Coronary artery (tissue), 2 donors: ENCODE measurements around the gene RNPEPL1.

Source experiments
- DNase-seq: peaks from one replicate; pipeline ENCODE4 v3.0.0-alpha.2; 2017; ENCODE audit warnings: low spot score
- H3K27ac ChIP-seq, 2 donors: fragments of 200-600 bp; sonication (generic); one replicate each; pipeline ENCODE4 v1.5.1; 2016 to 2019
- H3K4me3 ChIP-seq: fragments of 200-600 bp; sonication (generic); 2 replicates; pipeline ENCODE4 v1.5.1; 2016; ENCODE audit warnings: mild to moderate bottlenecking, moderate library complexity
- CTCF ChIP-seq: fragments of 200-600 bp; sonication (generic); IDR thresholded peaks from one replicate; pipeline ENCODE4 v1.5.1; 2019; ENCODE audit warnings: antibody characterized with exemption

Gene RNPEPL1

DNA sequence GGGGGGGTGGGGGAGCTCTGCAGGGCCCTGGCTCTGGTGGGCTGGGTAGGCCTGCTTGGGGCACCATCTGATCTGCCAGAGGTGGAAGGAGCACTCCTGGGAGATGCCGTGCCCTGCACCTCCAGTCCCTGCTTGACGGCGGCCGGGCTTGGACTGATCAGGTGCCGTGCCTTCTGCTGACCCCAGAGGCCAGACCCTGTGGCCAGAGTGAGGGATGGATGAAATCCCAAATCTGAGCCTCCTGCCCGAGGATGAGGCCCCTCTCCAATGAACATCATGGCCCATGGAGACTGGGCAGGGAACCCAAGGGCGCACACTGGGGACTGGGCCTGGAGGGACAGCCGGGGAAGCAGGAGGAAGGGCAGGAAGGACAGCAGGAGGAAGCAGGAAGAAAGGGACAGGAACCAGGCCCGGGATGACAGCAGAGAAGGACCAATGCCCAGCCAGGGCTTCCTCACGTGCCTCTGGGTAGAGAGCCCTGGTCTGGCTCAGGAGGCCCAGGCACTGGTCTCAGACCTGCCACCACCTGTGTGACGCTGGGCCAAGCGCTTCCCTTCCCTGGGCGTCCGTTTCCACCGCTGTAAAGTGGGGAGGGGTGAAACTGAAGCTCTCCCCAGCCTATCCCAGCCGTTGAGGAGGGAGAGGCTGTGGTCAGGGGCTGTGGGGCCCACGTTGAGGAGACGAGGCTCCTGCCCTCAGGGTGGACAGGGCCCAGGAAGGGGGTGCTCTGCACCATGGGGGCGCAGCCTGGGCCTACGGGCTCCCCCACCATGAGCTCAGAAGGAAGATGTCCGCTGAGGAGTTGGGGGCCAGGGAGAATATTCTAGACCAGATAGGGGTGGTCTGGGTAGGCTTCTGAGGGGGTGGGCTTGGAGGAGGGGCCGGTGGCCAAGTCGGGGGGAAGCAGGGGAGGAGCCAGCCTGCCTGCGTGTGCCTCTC lies 56.0 kb downstream of the RNPEPL1 start:
- no peak for DNase-seq
- no peak overlapping the region for H3K4me3 ChIP-seq
- no peak for TF ChIP-seq CTCF
- H3K27ac ChIP-seq, result no peak overlapping the region

GRCh38 chr2:240624950-240625621 lies 56.8 kb downstream of the RNPEPL1 start, which contains the start of gene GPR35:
TSS of gene GPR35 (plus strand) at chr2:240625480. CDS start at chr2:240629953, 4,473 bp downstream.
- no peak for DNase-seq
- no peak within 1 kb of the TSS for H3K27ac ChIP-seq
- no peak within 1 kb of the TSS for H3K4me3 ChIP-seq
- TF ChIP-seq CTCF, result no peak

DNA sequence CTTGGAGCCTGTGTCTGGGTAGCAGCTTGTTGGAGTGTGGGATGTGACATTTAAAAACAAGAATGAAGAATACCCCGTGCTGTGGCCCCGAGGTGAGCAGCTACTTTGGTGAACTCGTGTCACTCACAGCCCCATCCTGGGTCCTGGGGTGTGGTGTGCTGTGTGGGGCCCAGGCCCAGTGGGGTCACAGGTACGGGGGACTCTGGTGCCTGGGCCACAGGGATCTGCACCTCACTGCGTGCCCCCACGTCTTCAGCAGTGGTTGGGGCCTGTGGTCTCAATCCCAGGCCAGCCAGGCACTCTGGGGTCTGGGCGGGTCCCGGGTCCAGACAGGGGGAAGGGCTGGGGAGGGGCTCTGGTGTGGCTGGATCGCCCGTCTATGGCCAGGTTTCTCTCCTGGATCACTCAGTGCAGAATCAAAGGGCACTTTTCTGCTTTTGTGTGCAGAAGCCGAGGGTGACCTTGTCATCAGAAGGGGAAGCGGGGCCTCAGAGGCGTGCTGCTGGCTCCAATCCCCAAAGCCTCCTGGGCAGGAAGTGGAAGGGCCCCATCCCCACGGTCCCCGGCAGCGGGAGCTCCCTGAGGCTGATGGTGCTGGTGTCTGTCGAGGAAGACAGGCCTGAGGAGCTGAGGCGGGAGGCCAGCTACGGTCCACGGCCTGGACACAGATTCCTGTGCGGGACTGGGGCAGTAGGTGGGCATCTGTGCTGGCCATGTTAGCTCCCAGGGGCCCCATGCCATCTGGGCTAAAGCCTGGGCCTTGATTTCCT lies 58.4 kb downstream of the RNPEPL1 start:
- peak; percentile 69 for DNase-seq
- no peak for TF ChIP-seq CTCF
- H3K27ac ChIP-seq, result no peak overlapping the region
- no peak overlapping the region for H3K4me3 ChIP-seq

- TF ChIP-seq CTCF, result no peak
- DNase-seq, result peak; percentile 58
- no peak overlapping the region for H3K4me3 ChIP-seq
- H3K27ac ChIP-seq, result no peak overlapping the region
Measured at GRCh38 chr2:240627736-240628506, 59.6 kb downstream of the RNPEPL1 start.

DNA sequence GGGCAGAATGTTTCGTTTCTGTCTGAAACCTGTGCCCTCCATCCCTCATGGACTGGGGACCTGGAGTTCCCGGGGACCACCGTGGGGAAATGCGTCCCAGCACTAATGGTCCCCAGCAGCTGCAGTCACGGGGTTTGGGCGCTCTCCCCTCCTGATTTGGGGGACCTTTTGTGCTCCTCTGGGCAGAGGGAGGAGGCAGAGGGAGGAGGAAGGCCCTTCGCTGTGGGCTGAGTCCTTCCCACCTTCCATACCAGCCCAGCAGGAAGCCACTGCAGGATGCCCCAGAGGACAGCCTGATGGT lies 60.2 kb downstream of the RNPEPL1 start:
- Histone ChIP-seq H3K27ac (no peak overlapping the region), H3K4me3 (no peak overlapping the region)
- DNase-seq, result peak; percentile 41
- no peak for TF ChIP-seq CTCF

DNA sequence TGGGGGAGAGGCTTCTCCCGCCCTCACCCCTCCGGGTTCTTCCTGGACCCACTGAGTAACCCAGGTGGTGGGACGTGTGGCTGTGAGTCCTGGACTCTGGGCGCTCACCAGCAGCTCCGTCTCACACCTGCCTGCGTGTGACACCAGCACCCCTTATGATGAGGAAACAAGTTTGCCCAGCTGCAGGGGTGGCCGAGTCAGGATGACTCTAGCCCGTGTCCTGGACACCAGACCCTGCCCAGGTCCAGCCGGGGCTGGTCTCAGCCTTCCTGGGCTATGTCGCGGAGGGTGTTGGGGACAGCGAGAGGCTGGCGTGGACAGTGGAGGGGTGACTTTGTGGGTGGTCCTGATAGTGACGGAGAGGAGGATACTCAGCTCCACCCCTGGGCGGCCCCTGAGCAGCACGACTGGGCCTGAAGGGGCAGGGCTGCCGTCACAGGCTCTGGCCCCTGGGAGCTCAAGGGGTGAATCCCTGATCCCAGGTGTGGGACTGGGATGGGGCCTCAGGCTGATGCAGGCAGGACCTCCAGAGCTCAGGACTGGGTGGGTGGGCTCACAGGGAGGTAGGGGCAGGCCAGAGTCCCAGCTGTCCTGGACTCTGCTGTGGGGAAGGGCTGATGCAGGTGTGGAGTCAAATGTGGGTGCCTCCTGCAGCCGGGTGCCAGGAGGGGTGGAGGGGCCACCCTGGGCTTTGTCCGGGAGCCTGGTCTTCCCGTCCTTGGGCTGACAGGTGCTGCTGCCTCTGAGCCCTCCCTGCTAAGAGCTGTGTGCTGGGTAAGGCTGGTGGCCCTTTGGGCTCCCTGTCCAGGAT lies 60.7 kb downstream of the RNPEPL1 start:
- peak; percentile 68 for DNase-seq
- H3K27ac ChIP-seq, result no peak overlapping the region
- TF ChIP-seq CTCF, result no peak
- H3K4me3 ChIP-seq, result no peak overlapping the region
